Kidney capillary endothelial cell (primary cell): ENCODE data around the gene ZSWIM5.
"Not testable (repeated sequence)": the region's sequence is repeated elsewhere in the genome, so short reads cannot be mapped to it uniquely, and the experiment has no call there.

ENCODE experiments used
- DNase-seq: peaks from one replicate; pipeline ENCODE4 v3.0.0-alpha.2; 2018; ENCODE audit warnings: low spot score

ZSWIM5 gene

GRCh38 chr1:45205910-45206721 is at the start of gene ZSWIM5:
TSS of gene ZSWIM5 (minus strand) at chr1:45206605. CDS start at chr1:45206350, 255 bp downstream.
- peak; percentile 26 for DNase-seq

GRCh38 chr1:45254490-45254889 is 48.1 kb upstream of the ZSWIM5 start:
- no peak for DNase-seq

DNA sequence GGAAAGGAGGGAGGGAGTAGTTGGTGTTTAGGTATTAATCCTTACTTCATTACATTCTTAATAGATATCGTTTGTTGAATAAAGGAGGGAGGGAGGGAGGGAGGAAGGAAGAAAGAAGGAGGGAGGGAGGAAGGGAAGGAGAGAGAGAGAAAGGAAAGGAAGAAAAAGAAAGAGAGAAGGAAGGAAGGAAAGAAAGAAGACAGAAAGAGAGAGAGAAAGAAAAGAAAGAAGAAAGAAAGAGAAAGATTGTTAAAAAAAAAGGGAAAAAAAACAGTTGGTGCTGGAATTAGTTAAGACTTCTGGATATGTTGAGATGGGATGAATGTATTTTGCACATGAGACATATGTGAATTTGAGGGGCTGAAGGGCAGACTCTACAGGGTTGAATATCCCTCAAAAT is 44.1 kb upstream of the ZSWIM5 start:
- no peak for DNase-seq

DNA sequence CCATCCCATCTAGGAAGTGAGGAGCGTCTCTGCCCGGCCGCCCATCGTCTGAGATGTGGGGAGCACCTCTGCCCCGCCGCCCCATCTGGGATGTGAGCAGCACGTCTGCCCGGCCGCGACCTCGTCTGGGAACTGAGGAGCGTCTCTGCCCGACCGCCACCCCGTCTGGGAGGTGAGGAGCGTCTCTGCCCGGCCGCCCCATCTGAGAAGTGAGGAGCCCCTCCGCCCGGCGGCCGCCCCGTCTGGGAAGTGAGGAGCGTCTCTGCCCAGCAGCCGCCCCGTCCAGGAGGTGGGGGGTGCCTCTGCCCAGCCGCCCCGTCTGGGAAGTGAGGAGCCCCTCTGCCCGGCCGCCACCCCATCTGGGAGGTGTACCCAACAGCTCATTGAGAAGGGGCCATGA is 41.6 kb upstream of the ZSWIM5 start:
- DNase-seq: not testable (repeated sequence)

- peak; percentile 98 for DNase-seq
Observed at GRCh38 chr1:45246760-45247159, 40.4 kb upstream of the ZSWIM5 start.

- DNase-seq: not testable (repeated sequence)
Observed at GRCh38 chr1:45246359-45246758, 40.0 kb upstream of the ZSWIM5 start.

GRCh38 chr1:45244660-45245059 is 38.3 kb upstream of the ZSWIM5 start:
- DNase-seq: no peak

DNA sequence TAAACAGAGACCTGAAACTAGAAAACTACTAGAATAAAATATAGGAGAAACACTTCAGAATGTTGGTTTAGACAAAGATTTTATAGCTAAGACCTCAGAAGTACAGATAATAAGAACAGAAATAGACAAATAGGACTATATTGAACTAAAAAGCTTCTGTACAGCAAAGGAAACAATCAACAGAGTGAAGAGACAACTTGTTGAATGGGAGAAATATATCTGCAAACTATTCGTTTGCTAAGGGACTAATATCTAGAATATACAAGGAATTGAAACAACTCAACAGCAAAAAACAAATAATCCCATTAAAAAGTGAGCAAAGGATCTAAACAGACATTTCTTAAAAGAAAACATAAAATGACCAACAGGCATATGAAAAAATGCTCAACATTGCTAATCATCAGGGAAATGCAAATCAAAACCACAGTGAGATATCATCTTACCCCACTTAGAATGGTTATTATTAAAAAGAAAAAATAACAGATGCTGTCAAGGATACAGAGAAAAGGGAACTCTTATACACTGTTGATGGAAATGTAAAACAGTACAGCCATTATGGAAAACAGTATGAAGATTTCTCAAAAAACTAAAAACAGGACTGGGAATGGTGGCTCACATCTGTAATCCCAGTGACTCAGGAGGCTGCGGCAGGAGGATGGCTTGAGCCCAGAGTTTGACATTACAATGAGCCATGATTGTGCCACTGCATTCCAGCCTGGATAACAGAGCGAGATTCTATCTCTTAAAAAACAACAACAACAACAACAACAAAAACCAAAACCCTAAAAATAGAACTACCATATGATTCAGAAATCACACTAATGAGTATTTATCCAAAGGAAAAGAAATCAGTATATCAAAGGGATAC is 37.3 kb upstream of the ZSWIM5 start:
- DNase-seq: no peak

GRCh38 chr1:45238846-45239245 is 32.4 kb upstream of the ZSWIM5 start:
- no peak for DNase-seq

DNA sequence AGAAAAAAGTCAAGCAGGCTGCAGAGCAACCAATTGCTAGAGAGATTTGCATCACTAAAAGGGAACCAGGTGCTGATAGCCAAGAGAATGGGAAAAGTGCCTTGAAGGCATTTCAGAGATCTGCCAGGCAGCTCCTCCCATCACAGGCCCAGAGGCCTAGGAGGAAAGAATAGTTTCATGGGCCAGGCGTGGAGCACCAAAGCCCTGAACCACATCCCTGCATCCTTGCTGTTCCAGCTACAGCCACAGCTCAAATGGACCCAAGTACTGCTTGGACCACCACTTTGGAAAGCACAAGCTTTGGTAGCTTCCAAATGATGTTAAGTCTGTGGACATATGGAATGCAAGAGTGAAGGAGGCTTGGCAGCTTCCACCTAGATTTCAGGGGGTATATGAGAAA is 29.7 kb upstream of the ZSWIM5 start:
- DNase-seq: no peak

DNA sequence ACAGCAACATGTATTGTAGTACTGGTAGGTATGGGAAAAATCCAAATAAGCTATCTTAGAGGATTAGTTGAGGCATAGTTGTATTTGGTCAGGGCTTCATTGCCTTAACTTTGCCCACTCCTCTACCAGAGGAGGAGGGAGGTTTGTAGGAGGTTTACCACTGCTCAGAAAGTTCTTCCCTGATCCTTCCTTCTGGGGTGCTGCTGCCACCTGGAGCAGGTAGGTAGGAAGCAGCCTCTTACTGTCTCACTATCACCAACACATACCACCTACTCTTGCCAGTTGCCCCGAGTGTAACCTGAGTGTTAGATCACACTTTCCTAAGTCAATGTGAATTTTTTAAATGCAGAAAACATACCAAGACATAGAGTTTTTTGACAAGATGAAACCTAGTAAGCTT is 24.1 kb upstream of the ZSWIM5 start:
- DNase-seq: no peak

GRCh38 chr1:45225598-45225997 is 19.2 kb upstream of the ZSWIM5 start:
- no peak for DNase-seq

DNA sequence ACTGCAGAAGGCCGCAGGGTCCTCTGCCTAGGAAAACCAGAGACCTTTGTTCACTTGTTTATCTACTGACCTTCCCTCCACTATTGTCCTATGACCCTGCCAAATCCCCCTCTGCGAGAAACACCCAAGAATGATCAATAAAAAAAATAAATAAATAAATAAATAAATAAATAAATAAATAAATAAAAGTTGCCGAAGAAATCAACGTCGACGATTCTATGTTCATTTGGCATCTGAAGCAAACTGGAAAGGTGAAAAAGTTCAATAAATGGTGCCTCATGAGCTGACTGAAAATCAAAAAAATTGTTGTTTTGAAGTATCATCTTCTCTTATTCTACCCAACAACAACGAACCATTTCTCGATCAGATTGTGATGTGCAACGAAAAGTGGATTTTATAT is 17.3 kb upstream of the ZSWIM5 start:
- DNase-seq: not testable (repeated sequence)

DNA sequence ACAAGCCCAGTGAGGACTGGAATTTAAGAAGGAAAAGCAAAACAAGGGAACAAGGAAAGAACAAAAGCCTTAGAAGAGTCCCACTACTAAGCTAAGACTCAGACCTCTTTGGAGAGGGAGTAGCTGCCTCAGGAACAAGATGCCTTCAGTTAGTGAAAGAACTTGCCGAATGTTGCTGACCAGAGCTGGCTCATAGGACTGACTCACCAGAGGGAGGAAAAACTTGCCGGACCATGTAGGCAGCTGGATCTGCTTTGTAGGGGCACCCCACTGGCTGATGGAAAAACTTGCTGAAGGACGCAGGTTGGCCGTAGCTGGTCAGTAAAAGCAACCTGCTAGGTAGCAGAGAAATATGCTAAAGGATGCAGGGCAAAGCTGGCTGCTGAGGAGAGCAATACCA is 15.3 kb upstream of the ZSWIM5 start:
- no peak for DNase-seq

- no peak for DNase-seq
Observed at GRCh38 chr1:45216861-45217260, 10.5 kb upstream of the ZSWIM5 start.

DNA sequence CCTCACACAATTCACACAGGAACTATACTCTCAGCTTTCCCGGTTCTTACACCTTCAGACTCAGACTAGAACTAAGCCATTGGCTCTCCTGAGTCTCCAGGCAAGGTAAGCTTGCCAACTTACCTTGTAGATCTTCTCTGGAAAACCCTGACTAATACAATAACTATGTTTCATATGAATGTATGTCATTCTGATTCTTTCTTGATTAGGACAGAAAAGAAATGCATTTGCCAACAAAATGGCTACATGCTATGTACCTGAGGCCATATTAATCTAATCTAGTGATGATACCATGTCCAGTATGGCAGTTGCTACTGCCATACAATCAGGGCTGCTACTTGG is 9.8 kb upstream of the ZSWIM5 start:
- no peak for DNase-seq

- no peak for DNase-seq
Observed at GRCh38 chr1:45215485-45216199, 9.2 kb upstream of the ZSWIM5 start.

DNA sequence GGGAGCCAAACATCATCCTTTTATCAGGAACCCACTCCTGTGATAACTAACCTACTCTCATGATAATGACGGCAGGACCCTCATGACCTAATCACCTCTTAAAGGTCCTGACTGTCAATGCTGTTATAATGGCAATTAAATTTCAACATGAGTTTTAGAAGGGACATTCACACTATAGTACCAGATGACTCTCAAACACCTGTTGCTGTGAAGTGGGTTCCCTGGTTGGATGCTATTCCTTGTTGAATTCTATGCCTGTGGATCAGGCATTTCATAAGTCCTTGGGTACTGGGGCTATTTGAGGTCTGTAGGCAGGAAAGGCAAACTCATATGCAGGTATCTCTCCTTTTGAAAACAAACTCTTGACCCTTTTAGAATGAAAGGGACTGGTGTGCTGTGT is 7.5 kb upstream of the ZSWIM5 start:
- no peak for DNase-seq

GRCh38 chr1:45211076-45211475 is 4.7 kb upstream of the ZSWIM5 start:
- DNase-seq: no peak

- DNase-seq: no peak
Observed at GRCh38 chr1:45206808-45207623, 611 bp upstream of the ZSWIM5 start.

GRCh38 chr1:45205011-45205909 is 1.1 kb downstream of the ZSWIM5 start:
- no peak for DNase-seq
